Dedifferentiated amniotic fluid mesenchymal stem cell (primary cell): ENCODE data around the gene HOATZ.

Source experiments
- DNase-seq: peaks from one replicate; pipeline ENCODE4 v3.0.0-alpha.2; 2016; ENCODE audit errors: extremely low spot score

The HOATZ gene

GRCh38 chr11:111514216-111515031 lies at the start of gene HOATZ:
Gene HOATZ, plus strand, starts transcription at chr11:111514778. Its CDS starts 7 bp downstream, at chr11:111514785.
- DNase-seq = no peak

GRCh38 chr11:111465400-111465799 lies 49.2 kb upstream of the HOATZ start:
- no peak for DNase-seq

GRCh38 chr11:111466615-111467014 lies 48.0 kb upstream of the HOATZ start:
- DNase-seq = no peak

GRCh38 chr11:111469200-111469599 lies 45.4 kb upstream of the HOATZ start:
- DNase-seq = peak; percentile 42

- DNase-seq = no peak
Measured at GRCh38 chr11:111472228-111472627, 42.4 kb upstream of the HOATZ start.

- no peak for DNase-seq
Measured at GRCh38 chr11:111474432-111474831, 40.1 kb upstream of the HOATZ start.

- no peak for DNase-seq
Measured at GRCh38 chr11:111476366-111476765, 38.2 kb upstream of the HOATZ start.

- DNase-seq = no peak
Measured at GRCh38 chr11:111476956-111477355, 37.6 kb upstream of the HOATZ start.

- no peak for DNase-seq
Measured at GRCh38 chr11:111477898-111478297, 36.7 kb upstream of the HOATZ start.

GRCh38 chr11:111479666-111480065 lies 34.9 kb upstream of the HOATZ start:
- no peak for DNase-seq

GRCh38 chr11:111483431-111483830 lies 31.1 kb upstream of the HOATZ start:
- DNase-seq = no peak

- no peak for DNase-seq
Measured at GRCh38 chr11:111490496-111490895, 24.1 kb upstream of the HOATZ start.

GRCh38 chr11:111494040-111494439 lies 20.5 kb upstream of the HOATZ start:
- no peak for DNase-seq

- DNase-seq = no peak
Measured at GRCh38 chr11:111499483-111499882, 15.1 kb upstream of the HOATZ start.

GRCh38 chr11:111500481-111500880 lies 14.1 kb upstream of the HOATZ start:
- DNase-seq = no peak

- DNase-seq = no peak
Measured at GRCh38 chr11:111502611-111503010, 12.0 kb upstream of the HOATZ start.

- DNase-seq = no peak
Measured at GRCh38 chr11:111510311-111510710, 4.3 kb upstream of the HOATZ start.

- no peak for DNase-seq
Measured at GRCh38 chr11:111512296-111513239, 2.0 kb upstream of the HOATZ start, which contains the start of gene BTG4. Gene BTG4, minus strand, starts transcription at chr11:111512386. Its CDS starts 13,610 bp downstream, at chr11:111498776.

GRCh38 chr11:111513240-111513605 lies 1.4 kb upstream of the HOATZ start:
- no peak for DNase-seq

- DNase-seq = no peak
Measured at GRCh38 chr11:111515591-111515990, 1.0 kb downstream of the HOATZ start.

- DNase-seq = no peak
Measured at GRCh38 chr11:111518668-111519067, 4.1 kb downstream of the HOATZ start.

GRCh38 chr11:111520560-111520959 lies 6.0 kb downstream of the HOATZ start:
- no peak for DNase-seq

- DNase-seq = no peak
Measured at GRCh38 chr11:111521135-111521534, 6.6 kb downstream of the HOATZ start.
